ENCODE data around the gene CCDC134. TPM values are rescaled to one million over a fixed set of nuclear protein-coding genes. Genes with fewer than 3 reads are reported as not detected.

Gene CCDC134
- total RNA-seq, 1 donor, result 8.3 TPM

DNA sequence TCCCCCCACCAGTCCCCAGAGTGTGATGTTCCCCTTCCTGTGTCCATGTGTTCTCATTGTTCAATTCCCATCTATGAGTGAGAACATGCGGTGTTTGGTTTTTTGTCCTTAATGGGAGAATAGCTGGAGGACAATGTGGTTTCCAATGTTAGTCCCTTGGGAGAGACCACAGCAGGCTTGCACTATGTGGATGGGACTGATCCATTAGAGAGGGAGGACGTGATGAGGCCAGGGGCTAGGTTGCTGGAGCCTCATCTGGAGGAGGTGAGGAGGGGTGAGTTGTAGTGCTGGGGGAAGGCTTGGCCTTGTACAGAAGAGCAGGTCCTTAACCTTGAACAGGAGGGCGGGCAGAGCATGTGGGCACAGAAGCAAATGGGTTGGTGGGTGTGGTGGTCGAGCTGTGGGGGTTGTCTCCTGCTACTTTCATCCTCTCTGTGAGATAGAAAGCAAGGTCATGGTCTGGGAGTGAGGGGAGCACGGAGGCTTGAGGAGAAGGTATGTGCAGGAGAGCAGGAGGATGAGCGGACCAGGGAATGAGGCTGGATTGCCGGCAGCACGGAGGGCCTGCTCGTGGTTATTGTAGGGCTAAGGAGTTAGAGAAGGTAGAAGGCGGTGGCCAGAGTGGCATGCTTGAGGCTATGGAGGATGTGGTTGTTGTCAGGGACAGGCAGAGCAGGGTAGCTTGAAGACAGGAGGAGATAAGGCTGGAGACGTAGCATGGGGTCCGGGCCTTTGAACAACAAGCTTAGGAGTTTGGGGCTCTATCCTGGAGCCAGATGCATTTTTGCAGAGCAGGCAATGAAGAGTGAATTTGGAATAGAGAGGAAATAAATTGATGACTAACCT, 21.2 kb downstream of the CCDC134 start:
- no peaks in the 10 kb centered on the region for H3K36me3 ChIP-seq (ENCODE audit: insufficient read depth, low read length)
- DNase-seq (ENCODE audit: insufficient read length, low spot score, missing footprints), result no peak
- H2AFZ ChIP-seq (ENCODE audit: low read length), result no peak overlapping the region
- H3K4me1 ChIP-seq (ENCODE audit: insufficient read depth, low read length), result peaks cover 25% of the 10 kb centered on the region
- H3K4me2 ChIP-seq (ENCODE audit: insufficient read depth, low read length), result no peak overlapping the region
- no peak overlapping the region for H3K4me3 ChIP-seq (ENCODE audit: insufficient read depth, low read length)
- H3K27ac ChIP-seq (ENCODE audit: low read depth, low read length), result no peak overlapping the region
- H3K9me3 ChIP-seq (ENCODE audit: low read depth, low read length), result no peaks in the 10 kb centered on the region
- no peaks in the 10 kb centered on the region for H4K20me1 ChIP-seq (ENCODE audit: insufficient read depth, low read length)
- H3K27me3 ChIP-seq (ENCODE audit: insufficient read depth, low read length), result no peaks in the 10 kb centered on the region
- TF ChIP-seq, protein P1, sequence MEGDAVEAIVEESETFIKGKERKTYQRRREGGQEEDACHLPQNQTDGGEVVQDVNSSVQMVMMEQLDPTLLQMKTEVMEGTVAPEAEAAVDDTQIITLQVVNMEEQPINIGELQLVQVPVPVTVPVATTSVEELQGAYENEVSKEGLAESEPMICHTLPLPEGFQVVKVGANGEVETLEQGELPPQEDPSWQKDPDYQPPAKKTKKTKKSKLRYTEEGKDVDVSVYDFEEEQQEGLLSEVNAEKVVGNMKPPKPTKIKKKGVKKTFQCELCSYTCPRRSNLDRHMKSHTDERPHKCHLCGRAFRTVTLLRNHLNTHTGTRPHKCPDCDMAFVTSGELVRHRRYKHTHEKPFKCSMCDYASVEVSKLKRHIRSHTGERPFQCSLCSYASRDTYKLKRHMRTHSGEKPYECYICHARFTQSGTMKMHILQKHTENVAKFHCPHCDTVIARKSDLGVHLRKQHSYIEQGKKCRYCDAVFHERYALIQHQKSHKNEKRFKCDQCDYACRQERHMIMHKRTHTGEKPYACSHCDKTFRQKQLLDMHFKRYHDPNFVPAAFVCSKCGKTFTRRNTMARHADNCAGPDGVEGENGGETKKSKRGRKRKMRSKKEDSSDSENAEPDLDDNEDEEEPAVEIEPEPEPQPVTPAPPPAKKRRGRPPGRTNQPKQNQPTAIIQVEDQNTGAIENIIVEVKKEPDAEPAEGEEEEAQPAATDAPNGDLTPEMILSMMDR (IDR thresholded peaks at IDR 0.05; ENCODE audit: extremely low read depth, low read depth, low read length), result no peak
- H3K79me2 ChIP-seq (ENCODE audit: insufficient read depth, low read length), result no peaks in the 10 kb centered on the region

GRCh38 chr22:41822317-41823057, 22.0 kb downstream of the CCDC134 start:
- no peak overlapping the region for H3K4me3 ChIP-seq (ENCODE audit: insufficient read depth, low read length)
- no peak overlapping the region for H2AFZ ChIP-seq (ENCODE audit: low read length)
- no peaks in the 10 kb centered on the region for H3K27me3 ChIP-seq (ENCODE audit: insufficient read depth, low read length)
- no peaks in the 10 kb centered on the region for H4K20me1 ChIP-seq (ENCODE audit: insufficient read depth, low read length)
- no peak overlapping the region for H3K4me2 ChIP-seq (ENCODE audit: insufficient read depth, low read length)
- peaks cover 25% of the 10 kb centered on the region for H3K4me1 ChIP-seq (ENCODE audit: insufficient read depth, low read length)
- H3K27ac ChIP-seq (ENCODE audit: low read depth, low read length), result no peak overlapping the region
- H3K36me3 ChIP-seq (ENCODE audit: insufficient read depth, low read length), result no peaks in the 10 kb centered on the region
- H3K79me2 ChIP-seq (ENCODE audit: insufficient read depth, low read length), result no peaks in the 10 kb centered on the region
- TF ChIP-seq, protein P1 (IDR thresholded peaks at IDR 0.05; ENCODE audit: extremely low read depth, low read depth, low read length), result peak; percentile 54
- DNase-seq (ENCODE audit: insufficient read length, low spot score, missing footprints), result peak; percentile 86
- H3K9me3 ChIP-seq (ENCODE audit: low read depth, low read length), result no peaks in the 10 kb centered on the region

- Histone ChIP-seq H3K4me1 (ENCODE audit: insufficient read depth, low read length) (peaks cover 25% of the 10 kb centered on the region), H3K27me3 (ENCODE audit: insufficient read depth, low read length) (no peaks in the 10 kb centered on the region), H3K4me2 (ENCODE audit: insufficient read depth, low read length) (no peak overlapping the region), H3K79me2 (ENCODE audit: insufficient read depth, low read length) (no peaks in the 10 kb centered on the region), H3K4me3 (ENCODE audit: insufficient read depth, low read length) (no peak overlapping the region), H2AFZ (ENCODE audit: low read length) (peak overlapping the region; percentile 63), H4K20me1 (ENCODE audit: insufficient read depth, low read length) (no peaks in the 10 kb centered on the region), H3K9me3 (ENCODE audit: low read depth, low read length) (no peaks in the 10 kb centered on the region), H3K27ac (ENCODE audit: low read depth, low read length) (peak overlapping the region; percentile 24), H3K36me3 (ENCODE audit: insufficient read depth, low read length) (no peaks in the 10 kb centered on the region)
- no peak for DNase-seq (ENCODE audit: insufficient read length, low spot score, missing footprints)
- TF ChIP-seq, protein P1 (IDR thresholded peaks at IDR 0.05; ENCODE audit: extremely low read depth, low read depth, low read length), result no peak
These were observed 23.3 kb downstream of the CCDC134 start for GRCh38 chr22:41823797-41824196.

- Histone ChIP-seq H3K4me1 (ENCODE audit: insufficient read depth, low read length) (peaks cover 25% of the 10 kb centered on the region), H3K36me3 (ENCODE audit: insufficient read depth, low read length) (no peaks in the 10 kb centered on the region), H3K4me3 (ENCODE audit: insufficient read depth, low read length) (no peak overlapping the region), H3K9me3 (ENCODE audit: low read depth, low read length) (no peaks in the 10 kb centered on the region), H3K4me2 (ENCODE audit: insufficient read depth, low read length) (peak overlapping the region; percentile 51), H2AFZ (ENCODE audit: low read length) (peak overlapping the region; percentile 63), H3K27ac (ENCODE audit: low read depth, low read length) (peak overlapping the region; percentile 23), H3K79me2 (ENCODE audit: insufficient read depth, low read length) (no peaks in the 10 kb centered on the region), H3K27me3 (ENCODE audit: insufficient read depth, low read length) (no peaks in the 10 kb centered on the region), H4K20me1 (ENCODE audit: insufficient read depth, low read length) (no peaks in the 10 kb centered on the region)
- TF ChIP-seq, protein P1 (IDR thresholded peaks at IDR 0.05; ENCODE audit: extremely low read depth, low read depth, low read length), result no peak
- DNase-seq (ENCODE audit: insufficient read length, low spot score, missing footprints), result peak; percentile 88
These were observed 24.9 kb downstream of the CCDC134 start for GRCh38 chr22:41825376-41825775.

Data from osteoblast (primary cell).